ENCODE data around the gene RBCK1.
"Not testable (repeated sequence)": the region's sequence is repeated elsewhere in the genome, so short reads cannot be mapped to it uniquely, and the experiment has no call there.

Gene RBCK1

DNA sequence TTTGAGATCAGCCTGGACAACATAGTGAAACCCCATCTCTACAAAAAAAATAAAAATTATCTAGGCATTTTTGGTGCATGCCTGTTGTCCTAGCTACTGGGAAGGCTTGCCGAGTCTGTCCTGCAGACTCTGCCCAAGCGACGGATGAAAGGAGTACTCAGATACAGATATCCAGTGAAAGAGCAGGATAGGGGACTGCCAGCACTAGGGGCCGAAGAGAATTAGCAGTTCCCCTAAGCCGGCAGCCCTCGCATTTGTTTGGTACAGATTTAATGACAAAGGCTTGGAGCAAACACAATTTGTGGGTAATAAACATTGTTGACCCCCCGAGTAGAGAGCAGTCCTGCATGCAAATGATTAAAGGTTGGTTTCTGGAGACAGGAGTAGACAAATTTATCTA is 59.7 kb downstream of the RBCK1 start:
- DNase-seq (ENCODE audit: low read depth in 1 of 2, low spot score in 1 of 2), result no peak

DNA sequence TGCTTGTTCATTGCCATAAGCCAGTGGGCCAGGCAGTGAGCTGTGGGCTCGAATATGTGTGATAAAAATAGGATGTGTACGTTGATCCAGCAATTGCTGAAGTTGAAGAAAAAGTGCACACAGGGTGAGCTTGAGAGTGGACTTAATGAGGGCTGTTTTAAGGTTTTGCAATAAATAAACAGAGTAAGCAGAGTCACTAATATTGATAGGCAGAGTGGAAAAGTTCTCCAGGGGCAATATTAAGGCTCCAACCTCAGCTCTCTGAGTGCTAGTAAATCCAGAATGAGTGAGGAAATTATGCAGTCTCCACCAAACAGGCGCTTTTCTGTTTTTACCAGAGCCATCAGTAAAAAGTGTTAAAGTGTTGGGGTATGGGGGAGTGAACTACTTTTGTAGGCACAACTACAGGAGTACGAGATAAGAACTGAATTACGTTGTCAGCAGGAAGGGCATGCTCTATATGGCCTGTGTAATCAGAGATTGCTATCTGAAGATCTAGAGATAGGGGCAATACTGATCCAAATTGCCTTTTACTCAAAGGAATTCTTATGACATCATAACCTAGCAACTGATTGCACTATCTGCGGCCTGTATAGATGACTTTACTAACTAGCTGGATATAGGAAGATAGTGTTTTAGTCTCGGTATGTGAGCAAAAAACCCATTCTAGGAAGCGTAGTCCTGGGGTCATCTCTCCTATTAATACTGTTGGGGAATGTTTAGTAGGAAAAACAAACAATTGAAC is 61.8 kb downstream of the RBCK1 start:
- DNase-seq (ENCODE audit: low read depth in 1 of 2, low spot score in 1 of 2), result no peak

DNA sequence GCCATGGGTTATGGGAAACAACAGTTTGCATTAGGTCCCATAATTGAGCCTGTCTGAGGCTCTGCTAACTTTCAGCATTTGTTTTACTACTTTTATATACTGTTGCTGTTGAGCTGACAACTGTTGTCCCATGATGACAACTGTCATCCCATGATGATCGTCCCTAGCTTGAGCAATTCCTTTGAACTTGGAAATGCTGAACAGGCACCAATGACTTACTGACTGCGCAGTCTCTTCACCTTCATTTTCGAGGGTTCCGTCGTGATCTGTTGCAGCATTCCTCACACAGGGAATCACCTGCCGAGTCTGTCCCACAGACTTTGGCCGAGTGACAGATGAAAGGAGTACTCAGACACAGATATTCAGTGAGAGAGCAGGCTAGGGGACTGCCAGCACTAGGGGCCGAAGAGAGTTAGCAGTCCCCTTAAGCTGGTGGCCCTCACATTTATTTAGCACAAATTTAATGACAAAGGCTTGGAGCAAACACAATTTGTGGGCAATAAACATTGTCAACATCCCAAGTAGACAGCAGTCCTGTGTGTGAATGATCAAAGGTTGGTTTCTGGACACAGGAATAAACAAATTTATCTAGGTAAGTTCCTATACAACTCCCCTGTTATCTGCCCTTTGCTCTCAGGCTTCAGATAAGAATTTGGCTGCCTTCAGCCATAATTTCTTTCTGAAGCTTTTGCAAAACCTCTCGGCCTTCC is 64.2 kb downstream of the RBCK1 start:
- no peak for DNase-seq (ENCODE audit: low read depth in 1 of 2, low spot score in 1 of 2)

DNA sequence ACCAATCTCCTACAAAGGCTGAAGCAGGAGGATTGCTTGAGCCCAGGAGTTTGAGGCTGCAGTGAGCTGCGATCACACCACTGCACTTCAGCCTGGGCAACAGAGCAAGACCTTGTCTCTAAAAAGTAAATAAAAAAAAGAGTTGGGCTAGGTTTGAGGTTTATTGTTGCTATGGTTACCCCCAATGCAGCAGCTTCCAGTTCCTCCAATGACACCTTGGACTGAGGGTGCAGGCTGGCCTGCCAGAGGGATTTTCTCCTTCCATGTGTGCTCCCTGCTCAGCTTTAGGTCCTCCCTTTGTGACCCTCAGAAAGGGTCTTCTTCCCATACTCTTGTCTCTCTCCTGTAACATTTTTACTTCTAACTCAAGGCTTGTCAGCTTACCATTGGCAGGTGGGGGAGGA is 64.8 kb downstream of the RBCK1 start:
- no peak for DNase-seq (ENCODE audit: low read depth in 1 of 2, low spot score in 1 of 2)

DNA sequence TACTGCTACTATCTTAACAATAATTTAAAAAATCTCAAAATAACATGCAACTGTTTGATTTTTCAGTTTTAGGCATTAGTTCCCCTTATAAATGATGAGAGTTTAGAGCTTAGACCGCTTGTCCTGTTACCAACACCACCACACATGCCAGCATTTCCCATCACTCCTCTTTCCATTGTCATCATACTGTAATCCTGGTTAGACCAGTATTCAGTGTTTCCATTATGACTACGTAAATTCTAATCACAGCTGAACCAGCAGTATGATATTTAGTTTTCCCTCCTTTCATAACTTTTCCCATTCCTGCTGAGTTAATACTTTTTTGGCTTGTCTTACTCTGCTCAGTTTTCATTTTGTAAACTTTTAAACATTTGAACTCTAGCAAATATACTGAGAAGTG is 66.5 kb downstream of the RBCK1 start:
- DNase-seq (ENCODE audit: low read depth in 1 of 2, low spot score in 1 of 2), result no peak

DNA sequence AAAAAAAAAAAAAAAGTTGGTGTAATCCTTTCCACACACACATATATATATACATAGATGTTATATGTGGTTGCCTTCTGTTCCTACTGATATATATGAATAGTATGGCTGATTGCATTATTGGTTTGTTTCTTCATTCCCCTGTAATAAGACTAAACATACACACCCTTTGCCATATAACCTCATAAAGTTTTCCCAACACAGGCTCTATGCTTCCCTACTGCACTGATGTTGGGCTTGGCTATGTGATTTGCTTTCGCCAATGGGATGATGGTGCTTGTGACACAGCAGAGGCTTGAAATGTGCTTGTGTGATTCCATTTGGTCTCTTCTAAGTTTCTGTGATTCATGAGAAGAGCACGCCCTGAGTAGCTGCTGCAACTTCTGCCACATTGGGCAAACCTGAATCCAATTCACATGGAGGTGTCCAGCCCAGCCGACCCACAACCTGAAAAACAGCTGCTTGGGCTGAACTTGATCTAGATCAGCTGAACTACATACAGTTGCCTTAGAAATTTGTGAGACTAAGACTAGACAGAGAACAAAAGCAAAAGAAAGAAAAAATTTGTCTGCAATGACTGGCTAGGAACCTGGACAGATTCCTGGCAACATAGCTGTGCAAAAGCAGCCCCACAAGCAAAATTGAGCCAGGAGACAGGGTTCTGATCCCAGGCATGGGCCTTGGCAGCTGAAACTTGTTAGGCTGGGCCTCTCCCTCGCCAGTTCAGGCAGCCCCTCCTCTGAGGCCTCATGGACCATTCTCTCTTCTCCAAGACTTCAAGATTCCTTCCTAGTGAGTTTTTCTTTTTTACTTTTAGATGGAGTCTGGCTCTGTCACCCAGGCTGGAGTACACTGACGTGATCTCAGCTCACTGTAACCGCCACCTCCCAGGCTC is 67.6 kb downstream of the RBCK1 start:
- DNase-seq (ENCODE audit: low read depth in 1 of 2, low spot score in 1 of 2), result no peak

DNA sequence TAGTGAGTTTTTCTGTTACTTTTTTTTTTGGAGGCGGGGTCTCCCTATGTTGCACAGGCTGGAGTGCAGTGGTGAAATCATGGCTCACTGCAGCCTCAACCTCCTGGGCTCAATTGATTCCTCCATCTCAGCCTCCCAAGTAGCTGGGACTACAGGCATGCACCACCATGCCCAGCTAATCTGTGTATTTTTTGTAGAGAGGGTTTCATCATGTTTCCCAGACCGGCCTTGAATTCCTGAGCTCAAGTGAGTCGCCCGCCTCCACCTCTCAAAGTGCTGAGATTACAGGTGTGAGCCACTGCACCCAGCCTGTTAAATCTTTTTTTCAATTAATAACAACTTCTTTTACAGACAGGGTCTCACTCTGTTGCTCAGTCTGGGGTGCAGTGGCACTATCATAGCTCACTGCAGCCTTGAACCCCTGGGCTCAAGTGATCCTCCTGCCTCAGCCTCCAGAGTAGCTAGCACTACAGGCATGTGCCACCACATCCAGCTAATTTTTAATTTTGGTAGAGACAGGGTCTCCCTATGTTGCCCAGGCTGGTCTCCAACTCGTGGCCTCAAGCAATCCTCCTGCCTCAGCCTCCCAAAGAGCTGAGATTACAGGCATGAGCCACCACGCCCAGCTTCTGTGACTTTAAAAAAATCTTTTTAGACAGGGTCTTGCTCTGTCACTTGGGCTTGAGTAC is 68.6 kb downstream of the RBCK1 start:
- not testable (repeated sequence) for DNase-seq (ENCODE audit: low read depth in 1 of 2, low spot score in 1 of 2)

DNA sequence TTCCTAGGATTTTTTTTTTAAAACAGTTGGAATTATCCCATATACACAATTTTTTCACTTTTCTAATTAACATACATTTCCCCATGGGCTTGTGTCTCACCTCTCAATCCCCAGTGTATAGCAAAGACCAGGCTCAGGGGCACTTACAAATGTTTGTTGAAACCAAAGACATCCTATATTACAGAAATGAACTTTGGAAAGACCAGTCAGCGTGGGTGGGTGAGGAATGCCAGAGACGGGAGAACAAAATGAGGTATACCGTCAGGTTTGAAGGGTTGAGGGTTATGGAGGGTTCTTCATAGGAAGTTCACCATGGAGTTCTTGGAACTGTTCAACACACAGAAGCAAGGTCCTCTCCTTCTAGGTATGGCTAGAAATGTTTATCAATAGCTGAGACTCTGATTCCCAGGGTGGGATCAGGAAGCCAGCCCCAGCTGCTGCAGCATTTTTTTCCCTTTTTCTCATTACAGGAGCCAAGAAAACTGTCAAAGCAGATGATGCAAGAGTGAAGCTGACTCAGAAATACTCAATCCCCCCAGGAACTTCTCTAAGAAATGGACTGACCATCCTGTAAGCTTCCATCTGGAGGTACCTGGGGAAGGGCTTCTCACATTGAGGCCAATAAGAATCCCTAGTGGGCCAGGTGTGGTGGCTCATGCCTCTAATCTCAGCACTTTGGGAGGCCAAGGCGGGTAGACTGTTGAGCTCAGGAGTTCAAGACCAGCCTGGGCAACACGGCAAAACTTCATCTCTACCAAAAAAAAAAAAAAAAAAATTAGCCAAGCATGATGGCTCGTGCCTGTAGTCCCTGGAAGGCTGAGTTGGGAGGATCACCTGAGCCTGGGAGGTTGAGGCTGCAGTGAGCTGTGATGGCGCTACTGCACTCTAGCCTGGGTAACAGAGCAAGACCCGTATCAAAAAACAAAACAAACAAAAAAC is 70.2 kb downstream of the RBCK1 start:
- DNase-seq (ENCODE audit: low read depth in 1 of 2, low spot score in 1 of 2), result no peak

DNA sequence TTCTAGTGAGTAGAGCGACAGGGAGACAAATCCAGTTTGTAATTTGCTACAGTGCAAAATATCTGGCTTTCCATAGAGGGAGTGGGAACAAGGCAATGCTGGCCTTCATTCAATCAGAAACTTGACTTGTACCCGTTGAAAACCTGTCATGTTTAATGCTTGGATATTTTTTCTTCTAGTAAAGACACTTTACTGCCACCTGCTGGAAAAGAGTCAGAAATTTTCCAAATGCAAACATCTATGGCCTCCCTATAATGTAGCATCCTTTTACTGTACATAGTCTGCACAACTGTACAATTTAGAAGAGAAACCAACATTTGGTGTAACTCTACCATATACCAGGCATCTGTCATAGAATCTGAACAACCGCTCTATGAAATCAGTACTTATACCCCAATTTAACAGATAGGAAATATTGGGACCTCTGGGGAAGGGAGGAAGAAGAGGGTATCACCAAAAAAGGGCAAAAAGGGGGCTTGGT is 70.9 kb downstream of the RBCK1 start:
- DNase-seq (ENCODE audit: low read depth in 1 of 2, low spot score in 1 of 2), result peak in 1 of 2 donors; percentile 39

DNA sequence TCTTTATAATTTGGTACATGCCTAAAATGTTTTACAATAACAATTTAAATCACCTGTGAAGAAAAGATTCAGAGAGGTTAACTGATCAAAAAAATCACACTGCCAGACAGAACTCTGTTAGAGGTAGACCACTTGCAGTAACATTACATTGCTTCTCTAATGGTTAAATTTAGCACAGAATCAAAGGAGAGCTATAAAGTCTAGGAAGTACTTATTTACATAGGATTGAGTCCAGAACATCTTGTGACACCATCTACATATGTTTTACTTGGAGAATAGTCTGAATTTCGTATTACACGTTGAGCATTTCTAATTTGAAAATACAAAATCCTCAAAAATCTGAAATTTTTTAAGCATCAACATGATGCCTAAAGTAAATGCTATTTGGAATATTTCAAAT is 71.4 kb downstream of the RBCK1 start:
- DNase-seq (ENCODE audit: low read depth in 1 of 2, low spot score in 1 of 2), result no peak

DNA sequence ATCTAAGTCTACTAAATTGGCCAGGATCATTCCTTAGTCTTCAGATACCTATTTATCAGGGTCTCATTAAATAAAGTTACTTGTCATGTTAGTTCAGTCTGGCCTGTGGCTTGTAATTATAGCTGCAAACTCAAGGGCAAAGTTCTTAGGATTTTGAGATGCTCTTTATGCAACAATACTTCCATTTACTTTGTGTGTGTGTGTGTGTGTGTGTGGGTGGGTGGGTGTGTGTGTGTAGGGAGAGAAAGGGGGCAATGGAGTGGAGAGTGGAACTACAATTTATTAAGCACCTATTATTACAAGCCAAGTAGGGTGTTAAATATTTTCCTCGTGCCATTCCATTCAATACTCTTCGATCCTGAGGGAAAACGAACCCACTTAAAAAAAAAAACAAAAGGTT is 71.9 kb downstream of the RBCK1 start:
- no peak for DNase-seq (ENCODE audit: low read depth in 1 of 2, low spot score in 1 of 2)

DNA sequence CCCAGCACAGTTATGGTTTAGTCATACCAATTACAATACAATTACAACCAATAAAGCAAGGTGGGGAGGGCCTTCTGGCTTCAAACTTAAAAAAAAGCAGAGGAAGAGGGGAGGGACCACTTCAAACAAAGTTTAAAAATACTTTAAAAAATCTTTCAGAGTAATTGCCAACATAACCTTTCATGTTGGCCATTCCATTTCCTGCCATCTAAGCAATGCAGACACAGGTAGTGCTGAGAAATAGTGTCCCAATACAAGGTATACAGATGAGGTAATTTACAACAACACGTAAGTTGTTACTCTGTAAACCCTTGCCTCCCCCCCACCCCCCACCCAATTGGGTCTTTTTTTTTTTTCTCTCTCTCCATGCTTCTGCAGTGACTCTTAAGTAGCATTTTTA is 73.1 kb downstream of the RBCK1 start:
- DNase-seq (ENCODE audit: low read depth in 1 of 2, low spot score in 1 of 2), result no peak

Measured in activated CD4-positive, alpha-beta T cell treated with anti-CD3 and anti-CD28 coated beads, Interleukin-2, amount 50 U/mL, for 24 hours (primary cell).